NCI-H345 (cell line): ENCODE results near the gene ROBO3.

Experiments
- DNase-seq: peaks from one replicate; lab custom pipeline; 2025; lab: John Stamatoyannopoulos, UW

Gene ROBO3

DNA sequence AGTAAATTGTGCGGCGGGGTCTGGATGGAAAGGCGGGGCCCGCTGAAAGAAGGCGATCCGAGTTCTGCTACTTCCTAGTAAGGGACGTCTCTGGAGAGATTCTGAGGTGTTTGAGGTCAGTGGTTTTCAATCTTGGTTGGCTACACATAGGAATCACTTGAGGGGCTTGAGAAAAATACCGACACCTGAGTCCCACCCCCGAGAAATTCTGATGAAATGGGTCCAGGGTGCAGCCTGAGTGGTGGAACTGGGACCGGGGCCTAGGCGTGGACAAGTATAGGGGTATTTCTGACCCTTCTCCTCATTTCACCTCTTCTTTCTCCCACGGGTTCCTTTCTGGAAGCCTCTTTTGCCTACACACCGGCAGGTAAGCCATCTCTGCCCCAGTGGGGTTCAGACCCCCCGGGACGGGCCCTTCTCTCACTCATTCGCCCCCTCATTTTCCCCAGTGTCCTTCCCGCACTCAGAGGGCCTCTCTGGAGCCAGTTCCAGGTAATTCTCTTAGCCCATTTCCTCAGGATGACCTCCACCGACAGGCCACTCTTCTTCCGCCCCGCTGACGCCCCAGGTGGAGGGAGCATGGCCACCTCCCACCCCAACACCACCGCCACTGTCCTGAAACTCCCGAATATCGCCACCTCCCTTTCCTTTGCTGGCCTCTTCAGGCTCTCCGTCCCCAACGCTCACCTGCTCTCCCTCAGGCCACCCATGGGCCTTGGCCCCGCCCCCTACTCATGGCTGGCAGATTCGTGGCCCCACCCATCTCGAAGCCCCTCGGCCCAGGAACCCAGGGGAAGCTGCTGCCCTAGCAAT lies 11.8 kb downstream of the ROBO3 start:
- DNase-seq: no peak

DNA sequence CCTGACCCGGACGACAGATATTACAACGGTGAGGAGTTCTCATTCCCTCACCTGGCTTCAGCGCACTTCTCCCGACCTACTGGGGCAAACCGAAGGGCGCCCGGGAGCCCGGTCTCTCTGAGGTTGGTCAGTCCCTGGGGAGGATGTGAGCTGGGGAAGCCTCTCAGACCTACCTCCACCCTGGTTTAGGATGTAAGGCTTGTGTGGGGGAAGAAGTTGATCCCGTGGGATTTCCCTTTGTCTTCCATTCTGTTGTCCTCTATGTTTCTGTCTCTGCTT lies 12.3 kb downstream of the ROBO3 start:
- no peak for DNase-seq

DNA sequence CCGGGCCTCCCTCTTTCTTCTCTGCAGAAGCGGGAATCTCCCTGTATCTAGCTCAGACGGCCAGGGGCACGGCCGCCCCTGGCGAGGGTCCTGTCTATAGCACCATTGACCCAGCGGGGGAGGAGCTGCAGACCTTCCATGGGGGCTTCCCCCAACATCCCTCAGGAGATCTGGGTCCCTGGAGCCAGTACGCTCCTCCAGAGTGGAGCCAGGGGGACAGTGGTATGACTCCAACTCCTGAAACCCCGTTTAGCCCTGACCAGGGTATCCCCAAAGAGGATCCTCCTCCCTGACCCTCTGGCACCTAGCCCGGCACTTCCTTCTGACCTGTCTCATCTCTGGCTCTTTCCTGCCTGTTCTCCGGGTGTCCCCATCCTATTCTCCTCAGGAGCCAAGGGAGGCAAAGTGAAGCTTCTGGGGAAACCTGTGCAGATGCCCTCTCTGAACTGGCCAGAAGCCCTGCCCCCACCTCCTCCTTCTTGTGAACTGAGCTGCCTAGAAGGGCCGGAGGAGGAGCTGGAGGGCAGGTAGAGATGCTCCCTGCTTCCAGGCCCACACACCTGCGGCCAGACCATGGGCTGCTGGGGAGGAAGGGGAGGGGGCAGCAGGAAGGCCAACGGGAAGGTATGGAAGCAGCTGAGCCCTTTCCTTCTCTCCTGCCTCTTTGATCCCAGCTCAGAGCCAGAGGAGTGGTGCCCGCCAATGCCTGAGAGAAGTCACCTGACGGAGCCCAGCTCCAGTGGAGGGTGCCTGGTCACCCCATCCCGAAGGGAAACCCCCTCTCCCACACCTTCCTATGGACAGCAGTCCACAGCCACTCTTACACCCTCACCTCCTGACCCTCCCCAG lies 12.9 kb downstream of the ROBO3 start:
- DNase-seq: no peak

DNA sequence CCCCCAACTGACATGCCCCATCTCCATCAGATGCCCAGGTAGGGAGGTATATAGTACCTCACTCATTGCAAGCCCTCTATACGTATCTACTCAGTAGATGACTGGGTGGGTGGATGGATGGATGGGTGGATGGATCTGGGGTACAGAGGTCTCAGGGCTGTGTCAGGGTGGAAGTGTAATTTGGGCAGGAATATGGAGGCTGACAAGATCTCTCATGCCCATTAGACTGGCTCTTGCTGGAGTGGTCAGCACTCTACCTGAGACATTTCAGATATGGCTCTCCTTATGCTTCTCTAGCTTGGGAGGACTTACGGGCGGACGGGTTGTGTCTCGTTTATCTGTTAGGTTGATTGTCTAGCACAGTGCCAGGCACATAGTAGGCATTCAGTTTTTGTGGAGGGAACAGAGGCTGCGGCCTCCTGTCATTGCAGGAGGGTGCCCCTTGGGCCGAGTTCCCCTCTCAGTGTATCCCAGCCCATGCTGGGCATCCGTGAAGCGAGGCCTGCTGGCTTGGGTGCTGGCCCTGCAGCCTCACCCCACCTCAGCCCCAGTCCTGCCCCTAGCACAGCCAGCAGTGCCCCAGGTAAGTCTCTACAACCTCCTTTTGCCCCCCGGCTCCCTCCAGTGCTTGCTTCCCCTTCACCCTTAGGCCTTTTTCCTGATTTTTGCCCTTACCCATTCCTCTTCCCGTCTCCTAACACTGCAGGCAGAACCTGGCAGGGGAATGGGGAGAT lies 13.7 kb downstream of the ROBO3 start:
- DNase-seq: no peak

DNA sequence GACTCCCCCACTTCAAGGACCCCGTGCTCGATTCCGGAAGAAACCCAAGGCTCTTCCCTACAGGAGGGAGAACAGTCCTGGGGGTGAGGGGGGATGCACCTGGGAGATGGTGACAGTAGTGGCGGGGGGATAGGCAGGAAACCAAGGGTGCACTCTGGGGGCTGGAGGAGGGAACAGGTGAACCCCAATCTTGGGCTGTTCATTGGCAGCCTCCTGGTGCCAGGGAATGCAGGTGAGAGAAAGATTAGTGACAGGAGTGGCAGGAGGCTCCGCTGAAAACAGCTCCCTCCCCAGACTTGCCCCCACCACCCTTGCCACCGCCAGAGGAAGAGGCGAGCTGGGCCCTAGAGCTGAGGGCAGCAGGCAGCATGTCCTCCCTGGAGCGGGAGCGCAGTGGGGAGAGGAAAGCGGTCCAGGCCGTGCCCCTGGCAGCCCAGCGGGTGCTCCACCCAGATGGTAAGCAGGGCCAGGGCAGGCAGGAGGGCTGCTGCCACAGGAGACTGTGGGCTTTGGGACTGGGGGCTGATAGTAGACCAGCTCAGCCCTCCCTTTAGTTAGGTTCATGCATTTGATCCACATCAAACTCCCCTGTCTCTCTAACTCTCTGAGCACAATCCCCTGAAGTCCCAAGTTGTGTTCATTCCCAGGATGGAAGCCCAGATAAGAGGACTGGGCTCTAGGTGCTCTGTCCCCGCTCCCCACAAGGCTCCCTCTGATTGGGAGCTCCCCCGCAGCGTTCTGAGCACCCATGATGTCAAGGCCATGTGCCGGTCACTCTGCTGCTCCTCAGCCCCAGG lies 14.5 kb downstream of the ROBO3 start:
- DNase-seq: no peak

DNA sequence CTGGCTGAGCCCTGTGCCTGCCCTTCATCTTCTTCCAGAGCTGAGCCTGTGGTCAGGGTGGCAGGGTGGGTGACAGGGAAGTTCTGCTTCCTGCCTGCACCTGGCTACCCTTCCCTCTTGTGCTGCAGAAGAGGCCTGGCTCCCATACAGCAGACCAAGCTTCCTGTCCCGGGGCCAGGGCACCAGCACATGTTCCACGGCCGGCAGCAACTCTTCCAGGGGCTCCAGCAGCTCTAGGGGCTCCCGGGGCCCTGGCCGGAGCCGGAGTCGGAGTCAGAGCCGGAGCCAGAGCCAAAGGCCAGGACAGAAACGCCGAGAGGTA lies 15.0 kb downstream of the ROBO3 start:
- no peak for DNase-seq

DNA sequence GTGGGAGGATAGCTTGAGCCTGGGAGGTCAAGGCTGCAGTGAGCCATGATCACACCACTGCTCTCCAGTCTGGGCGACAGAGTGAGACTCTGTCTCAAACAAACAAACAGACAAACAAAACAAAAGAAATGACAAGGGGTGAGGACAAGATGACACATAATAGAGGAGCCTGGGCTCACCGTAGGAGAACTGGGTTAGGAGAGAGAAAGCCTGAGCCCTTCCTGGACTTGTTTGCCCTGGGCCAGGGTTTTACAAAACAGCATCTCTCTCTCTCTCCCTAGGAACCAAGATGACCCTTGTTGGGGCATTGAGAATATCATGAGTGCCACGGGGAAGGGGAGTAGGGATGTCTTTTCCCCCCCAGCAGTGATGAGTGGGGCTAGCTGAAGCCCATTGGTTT lies 15.7 kb downstream of the ROBO3 start:
- DNase-seq: no peak

DNA sequence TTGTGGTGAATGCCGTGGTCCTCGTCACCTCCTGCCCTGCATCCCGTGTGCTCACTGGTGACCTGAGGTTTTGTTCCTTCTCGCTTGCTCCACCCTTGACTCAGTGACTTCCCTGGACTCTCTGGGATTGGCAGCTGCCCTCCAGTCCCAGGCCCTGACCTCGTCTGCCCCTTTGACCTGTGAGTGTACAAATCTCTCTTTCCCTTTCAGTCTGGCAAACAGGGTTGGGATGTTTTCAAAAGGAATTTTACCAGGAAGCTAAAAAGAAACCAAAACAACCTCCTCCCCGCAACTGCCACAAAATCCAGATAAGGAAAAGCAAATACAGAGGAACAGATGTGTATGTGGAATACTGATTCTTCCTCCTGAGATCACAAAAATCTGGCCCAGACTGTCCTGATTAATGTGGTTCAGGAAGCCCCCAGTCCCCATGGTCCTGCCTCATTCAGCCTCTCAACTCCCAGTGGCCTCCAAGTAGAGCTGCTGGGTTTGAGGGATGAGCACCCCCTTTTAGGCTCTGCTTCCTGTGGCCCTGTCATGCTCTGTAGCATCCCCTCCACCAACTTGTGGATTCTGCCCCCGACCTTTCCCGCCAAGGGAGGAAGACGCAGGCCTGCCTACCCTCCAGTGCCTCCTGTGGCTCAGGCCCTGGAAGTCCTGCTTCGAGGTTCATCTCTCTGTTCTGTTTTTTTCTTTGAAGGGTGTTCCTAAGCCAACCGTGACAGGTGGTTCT lies 17.3 kb downstream of the ROBO3 start:
- no peak for DNase-seq

DNA sequence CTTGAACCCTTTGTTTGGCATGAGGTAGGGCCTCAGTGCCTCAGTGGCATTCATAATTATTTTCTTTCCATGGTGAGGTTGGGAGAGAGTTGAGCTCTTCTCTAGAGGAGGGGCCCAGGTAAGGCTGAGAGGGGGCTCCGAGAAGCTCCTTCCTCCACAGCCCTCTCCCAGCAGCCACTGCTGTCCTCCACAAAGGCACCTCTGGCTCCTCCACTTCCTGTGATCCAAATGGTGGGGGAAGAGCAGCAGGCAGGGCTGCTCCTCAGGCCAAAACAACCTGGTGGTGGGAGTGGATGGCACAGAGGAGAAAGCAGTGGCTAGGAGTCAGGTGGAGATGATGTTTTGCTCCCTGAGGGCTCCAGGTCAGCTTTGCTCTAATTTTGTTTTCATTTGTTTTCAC lies 19.1 kb downstream of the ROBO3 start:
- no peak for DNase-seq

DNA sequence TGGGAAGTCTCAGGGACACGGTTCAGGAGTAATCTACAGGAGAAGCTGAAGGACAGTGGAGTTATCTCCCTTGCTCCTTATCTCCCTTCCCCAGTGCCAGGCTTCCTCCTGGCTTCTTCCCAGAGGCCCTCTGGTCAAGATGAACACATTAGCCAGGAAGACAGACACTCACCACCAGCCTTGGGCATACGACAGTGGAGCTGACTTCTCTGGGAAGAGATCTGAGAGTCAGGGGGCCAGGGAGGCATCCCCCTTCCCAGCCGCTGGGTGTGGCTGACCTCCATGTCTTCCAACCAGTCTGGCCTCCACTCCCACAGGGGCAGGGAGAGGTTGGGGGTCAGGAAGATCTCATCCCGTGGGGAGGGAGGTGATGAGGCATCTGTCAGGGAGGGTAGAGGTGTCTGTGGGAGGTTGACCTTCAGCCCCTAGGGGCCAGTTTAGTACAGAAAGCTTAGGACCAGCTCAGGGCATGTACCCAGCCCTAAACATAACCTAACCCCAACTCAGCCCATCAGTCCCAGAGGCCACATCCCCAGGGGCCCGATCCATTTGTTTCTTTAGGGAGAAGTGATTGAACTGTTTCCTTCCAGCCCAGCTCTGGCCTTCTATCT lies 19.7 kb downstream of the ROBO3 start:
- no peak for DNase-seq

DNA sequence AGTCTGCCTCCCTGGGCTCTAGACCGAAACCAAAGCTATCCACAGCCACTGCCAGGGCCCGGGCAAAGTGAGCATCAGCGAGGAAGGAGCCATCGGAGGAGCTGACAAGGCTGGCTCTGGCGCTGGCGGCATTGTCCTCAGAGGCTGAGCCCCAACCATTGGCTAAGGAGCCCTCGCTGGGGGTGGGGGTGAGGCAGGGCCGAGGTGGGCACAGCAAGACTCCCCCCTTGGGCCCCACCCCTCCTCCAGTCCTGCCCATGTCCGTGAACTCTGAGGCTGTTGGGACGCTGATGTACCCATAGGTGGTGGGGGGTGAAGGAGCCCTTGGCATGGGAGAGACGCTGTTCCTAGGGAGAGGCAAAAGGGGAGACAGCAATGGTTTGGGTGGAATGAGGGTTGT lies 21.2 kb downstream of the ROBO3 start:
- DNase-seq: no peak

DNA sequence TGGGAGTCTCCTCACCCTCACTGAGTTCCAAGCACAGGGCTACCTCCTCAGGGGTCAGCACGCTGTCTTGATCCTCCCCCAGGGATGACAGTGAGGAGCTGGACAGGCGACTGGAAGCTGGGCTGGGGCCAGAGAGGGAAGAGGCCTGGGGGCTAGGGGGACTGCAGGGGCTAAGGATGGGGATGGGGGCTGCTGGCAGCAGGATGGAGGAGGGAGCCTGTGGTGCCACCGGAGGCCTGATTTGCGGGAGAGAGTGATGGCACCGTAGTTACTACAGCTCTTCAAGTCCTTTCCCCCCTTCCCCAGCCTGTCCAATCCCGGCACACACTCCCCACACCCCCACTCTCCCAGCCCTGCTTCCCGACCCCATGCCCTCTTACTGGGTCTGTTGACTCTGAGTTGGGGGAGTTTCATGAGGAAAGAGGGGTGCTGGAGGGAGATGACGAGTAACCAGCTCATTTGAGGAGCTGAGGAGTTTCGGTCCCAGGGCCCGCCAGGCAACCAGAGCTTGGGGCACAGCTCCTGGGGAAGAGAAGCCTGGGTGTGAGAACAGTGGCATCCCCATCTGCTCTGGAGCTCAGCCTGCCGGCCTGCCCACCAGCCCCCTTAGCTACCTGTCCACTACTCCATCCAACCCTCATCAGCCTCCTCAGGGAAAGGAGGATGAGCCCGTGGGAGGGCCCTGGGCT lies 21.9 kb downstream of the ROBO3 start:
- no peak for DNase-seq

DNA sequence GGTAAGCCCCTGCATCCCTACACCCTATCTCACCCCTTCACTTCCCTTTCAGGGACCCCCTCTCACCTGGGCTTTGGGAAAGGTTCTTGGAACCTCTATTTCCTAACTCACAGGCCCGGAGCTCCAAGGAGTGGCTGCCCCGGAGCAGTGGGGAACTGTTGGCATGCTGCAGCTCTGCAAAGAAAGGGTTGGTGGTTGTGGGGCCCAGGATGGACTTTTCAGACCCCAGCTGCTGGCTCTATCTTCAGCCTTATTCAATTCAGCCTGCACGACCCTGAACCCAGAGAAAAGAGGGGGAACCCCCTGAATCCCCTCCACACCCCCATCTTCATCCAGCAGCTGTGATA lies 22.4 kb downstream of the ROBO3 start:
- no peak for DNase-seq

DNA sequence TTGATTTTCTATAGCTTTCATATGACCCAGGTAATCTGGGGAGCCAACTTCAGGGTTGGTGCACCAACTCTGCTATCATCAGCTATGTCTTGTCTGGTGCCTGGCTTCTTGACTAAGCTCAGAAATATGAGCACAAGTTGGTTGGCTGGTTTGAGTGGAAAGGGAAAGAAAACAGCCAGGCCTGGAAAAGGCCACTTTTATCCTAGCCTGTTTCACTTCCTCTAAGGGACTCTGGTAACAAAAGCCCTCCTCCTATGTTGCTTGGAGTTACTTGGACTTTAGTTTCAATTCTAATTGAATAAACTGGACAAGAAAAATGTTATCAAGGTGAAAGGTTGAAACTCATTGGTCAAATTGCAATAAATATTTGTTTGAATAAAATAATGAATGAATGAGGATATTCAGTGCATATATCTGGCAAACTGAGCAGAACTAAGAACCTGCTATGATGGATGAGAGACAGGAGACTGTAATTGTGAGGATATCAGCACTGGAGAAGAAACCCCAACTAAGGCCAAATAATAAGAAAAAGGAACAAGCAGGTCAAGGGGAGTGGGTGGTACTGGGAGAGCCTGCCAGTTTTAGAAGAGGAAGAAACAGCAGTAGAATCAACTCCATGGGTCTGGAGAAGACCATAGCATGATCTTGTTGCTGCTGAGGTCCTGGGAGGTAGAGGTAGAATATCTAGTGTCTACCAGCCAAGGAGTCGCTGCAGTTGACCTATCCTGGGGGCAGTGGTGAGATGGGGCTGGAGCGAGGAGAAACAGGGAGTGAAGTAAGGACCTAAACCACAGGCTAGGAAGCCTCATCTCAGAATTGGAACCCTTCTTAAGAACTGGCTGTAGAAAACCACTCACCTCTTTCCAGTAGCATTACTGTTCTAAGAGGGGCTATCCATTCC lies 24.2 kb downstream of the ROBO3 start:
- no peak for DNase-seq

DNA sequence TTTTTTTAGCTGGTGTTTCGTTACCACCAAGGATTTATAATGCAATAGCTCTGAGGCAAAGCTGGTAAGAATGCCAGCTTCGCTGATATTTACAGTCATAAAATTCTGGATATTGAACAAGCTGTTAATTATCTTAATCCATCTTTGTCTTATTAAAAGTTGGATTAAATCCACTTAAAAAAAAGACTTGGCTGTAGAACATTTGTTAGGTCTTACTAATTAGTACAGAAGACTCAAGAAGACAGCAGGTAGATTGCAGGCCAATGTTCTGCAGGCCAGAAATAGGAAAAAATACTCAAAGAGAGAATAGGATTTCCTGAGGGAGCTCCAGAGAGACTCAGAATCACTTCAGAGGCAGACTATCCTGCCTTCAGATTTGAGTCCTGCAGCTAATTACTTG lies 24.9 kb downstream of the ROBO3 start:
- DNase-seq: no peak

DNA sequence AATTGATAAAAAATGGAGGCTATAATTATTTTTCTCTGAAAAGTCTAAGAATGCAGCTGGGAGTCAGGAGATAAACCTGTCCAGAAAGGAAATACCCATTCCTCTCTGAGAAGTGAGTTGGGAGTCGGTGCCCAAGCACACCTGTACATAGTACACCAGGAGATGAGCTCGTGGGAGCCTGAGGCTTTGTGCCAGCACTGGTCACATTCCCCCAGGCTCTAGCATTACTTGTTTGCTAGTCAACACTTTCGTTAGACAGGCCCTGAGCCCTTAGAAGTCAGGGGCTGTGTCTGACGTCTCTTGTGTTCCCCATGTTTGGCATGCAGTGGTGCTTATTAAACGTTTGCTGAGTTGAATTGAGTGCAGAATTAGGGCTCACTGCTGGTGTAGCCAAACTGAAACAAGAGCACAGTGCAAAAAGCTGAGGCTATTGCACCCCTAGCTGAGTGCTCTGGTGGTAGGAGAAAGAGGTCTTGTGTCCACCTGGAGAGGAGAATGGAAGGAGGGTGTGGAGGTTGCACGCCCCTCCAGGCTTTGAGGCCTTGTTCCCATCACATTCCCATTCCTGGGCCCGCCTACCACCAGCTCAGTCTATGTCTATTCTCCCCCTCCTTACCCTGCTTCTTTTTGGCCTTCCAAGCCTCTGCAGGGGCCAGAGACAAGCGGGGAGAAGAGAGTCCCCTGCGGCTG lies 25.6 kb downstream of the ROBO3 start:
- DNase-seq: no peak

DNA sequence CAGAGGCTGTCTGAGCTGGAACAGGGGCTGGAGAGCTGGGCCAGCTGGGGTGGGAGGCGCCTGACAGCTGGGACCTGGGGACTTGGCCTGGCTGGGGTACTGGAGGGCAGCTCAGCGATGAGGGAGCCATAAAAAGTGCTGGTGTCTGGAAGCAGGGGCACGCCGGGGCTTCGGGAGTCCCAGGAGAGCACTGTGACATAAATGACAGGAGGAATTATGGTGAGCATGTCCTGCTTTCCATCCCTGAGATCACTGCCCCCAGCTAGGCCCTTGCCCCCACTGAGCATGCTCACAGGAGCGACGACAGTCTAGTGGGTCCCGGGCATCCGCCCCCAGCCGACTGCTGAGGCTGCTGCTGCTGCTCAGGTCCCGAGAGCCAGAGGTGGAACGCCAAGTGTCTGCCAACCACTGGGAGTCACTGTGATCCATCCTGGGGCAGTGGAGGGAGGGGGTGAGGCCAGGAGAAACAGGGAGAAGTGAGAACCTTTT lies 26.2 kb downstream of the ROBO3 start:
- no peak for DNase-seq

DNA sequence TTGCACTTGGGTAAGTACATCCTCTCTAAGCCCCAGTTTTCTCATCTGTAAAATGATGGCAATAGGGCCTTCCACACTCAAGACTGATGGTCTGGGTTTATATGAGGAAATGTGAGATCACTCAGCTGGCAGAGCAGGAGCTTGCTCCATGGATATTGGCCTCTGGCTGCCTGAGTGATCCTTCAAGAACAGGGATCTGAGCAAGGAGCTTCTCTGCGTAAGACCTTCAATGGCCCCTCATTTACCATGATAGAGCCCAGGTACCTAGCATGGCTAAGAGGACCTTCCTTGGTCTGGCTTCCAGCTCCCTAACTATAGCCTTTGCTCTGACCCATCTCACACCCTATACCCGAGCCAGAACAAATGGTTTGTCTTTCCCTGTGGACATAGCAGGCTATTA lies 26.9 kb downstream of the ROBO3 start:
- no peak for DNase-seq
